Dendritic cell treated with granulocyte-macrophage colony-stimulating factor and Interleukin-4, amounts not matched to agents 40 ng/mL and 50 ng/mL, for 4 days (primary cell): ENCODE measurements around the gene KRT77.

Source experiments
- H3K27ac Mint-ChIP-seq: one replicate; pipeline ENCODE4 v1.8.0; 2022; ENCODE audit warnings: mild to moderate bottlenecking, mixed read lengths
- H3K27me3 Mint-ChIP-seq: one replicate; pipeline ENCODE4 v1.8.0; 2022; ENCODE audit warnings: mild to moderate bottlenecking, mixed read lengths
- H3K36me3 Mint-ChIP-seq: one replicate; pipeline ENCODE4 v1.8.0; 2022; ENCODE audit warnings: low read depth, mixed read lengths
- H3K4me1 Mint-ChIP-seq: one replicate; pipeline ENCODE4 v1.8.0; 2022; ENCODE audit warnings: low read depth, mixed read lengths
- H3K4me3 Mint-ChIP-seq: one replicate; pipeline ENCODE4 v1.8.0; 2022; ENCODE audit warnings: mild to moderate bottlenecking, moderate library complexity, mixed read lengths
- H3K9me3 Mint-ChIP-seq: one replicate; pipeline ENCODE4 v1.8.0; 2022; ENCODE audit warnings: mixed read lengths
- intact Hi-C: fragments of 100-400 bp; cut with micrococcal nuclease; formaldehyde crosslinking; loops from one replicate; pipeline ENCODE4 v1.15.0; 2022

KRT77 gene

DNA sequence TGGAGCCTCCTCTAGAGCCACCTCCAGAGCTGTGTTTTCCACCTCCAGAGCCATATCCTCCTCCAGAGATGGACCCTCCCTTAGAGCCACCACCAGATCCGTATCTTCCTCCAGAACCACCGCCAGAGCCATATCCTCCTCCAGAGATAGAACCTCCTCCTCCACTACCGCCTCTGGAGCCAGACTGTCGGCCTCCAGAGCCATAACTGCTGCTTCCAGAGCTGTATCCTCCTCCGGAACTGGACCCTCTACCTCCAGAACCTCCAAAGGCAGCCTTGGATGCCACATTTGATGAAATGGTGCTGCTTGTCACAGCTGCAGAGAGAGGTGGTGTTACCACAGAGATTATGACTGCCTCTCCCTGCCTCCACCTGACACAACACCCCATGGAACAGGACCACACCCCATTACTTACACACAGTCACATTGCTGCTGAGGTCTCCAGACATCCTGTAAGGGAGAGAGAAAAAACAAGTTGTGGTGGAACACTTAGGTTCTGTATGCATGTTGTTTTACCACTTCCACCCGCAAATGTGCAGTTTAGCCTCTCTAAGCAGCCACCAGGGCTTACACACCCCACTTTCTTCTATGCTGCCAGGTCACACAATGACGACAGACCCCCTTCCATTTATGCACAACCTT, 58.1 kb downstream of the KRT77 start:
- intact Hi-C loops: no loop called here
- Mint-ChIP-seq H3K9me3 (no peaks in the 10 kb centered on the region), H3K4me3 (no peak overlapping the region), H3K27ac (no peak overlapping the region), H3K4me1 (peaks cover 11% of the 10 kb centered on the region), H3K36me3 (no peaks in the 10 kb centered on the region), H3K27me3 (peaks cover 6% of the 10 kb centered on the region)

DNA sequence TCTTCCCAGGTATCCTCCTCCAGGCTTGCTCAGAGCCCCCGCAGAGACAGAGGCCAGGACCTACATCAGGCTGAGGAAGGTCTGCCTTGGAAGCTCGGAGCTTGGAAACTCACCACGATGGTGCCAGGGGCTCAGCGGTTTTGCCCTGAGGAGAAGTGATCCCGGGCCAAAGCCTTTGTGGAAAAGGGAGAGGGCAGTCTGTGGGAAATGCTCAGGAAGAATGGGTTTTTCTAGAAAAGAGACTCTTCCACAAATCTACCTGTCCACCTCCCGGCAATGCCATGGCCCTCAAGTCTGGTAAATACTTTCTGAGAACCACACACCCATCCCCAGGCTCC, 59.3 kb downstream of the KRT77 start:
- Mint-ChIP-seq H3K27me3 (peaks cover 8% of the 10 kb centered on the region), H3K9me3 (no peaks in the 10 kb centered on the region), H3K36me3 (no peaks in the 10 kb centered on the region), H3K4me3 (no peak overlapping the region), H3K27ac (no peak overlapping the region), H3K4me1 (peaks cover 11% of the 10 kb centered on the region)
- intact Hi-C loops: no loop called here

DNA sequence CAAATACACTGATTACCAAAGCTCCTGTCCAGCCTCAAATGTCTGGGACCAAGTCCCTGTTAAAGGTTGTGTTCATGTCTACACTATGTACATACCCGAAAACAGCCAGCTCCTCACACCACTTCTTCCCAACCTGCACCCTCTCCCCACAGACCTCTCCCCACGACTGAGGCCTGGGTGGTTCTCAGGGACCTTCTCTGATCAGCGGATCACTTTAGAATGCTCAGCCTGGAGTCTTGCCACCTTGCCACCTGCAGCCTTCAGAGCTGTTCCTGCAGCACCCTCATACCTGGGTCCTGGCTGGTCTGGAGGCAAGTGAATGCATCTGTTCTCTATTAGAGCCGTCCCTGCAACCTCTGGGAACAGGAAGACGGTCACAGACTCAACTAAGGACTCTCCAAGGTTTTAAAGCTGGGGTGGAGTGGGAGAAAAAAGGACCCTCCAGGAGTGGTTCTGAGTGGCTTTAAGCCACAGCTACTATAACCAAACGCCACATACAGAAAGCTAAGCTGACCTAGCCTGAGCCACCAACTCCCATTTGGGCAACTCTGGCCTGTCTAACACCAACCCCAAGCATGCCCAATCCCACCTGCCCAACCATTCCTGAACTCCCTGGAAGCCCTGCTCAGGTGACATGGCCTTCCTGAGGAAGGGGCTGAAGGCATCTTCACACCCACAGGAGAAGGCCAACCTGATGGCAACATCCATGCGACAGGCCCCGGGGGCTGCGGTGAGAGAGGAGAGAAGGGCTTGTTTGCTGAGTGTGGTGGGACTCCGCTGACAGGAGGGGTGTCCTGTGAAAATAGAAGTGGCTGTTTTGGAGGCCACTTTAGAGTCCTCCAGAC, 59.9 kb downstream of the KRT77 start:
- no peaks in the 10 kb centered on the region for H3K36me3 Mint-ChIP-seq

DNA sequence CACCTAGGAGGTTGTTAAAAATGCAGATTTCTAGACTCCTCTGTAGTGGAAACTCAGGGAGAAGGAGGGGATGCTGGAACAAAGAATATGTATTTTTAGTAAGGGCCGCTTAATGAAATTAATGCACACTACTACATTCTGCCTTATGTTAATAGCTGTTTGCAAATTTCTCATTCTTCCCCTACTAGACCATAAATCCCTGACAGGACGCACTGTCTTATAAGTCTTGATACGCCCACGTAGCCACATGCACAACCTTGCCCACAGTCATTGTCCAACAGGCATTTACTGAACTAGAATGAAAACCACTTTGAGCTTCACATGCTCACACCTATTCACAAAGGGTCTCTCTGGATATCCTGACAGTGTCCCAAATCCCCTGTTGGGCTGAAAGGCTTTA, 61.9 kb downstream of the KRT77 start:
- Mint-ChIP-seq H3K36me3 (no peaks in the 10 kb centered on the region), H3K9me3 (no peaks in the 10 kb centered on the region), H3K27ac (no peak overlapping the region), H3K4me3 (no peak overlapping the region), H3K27me3 (peaks cover 8% of the 10 kb centered on the region), H3K4me1 (peaks cover 11% of the 10 kb centered on the region)
- intact Hi-C loops: no loop called here

More for the DNA sequence above, 59.9 kb downstream of the KRT77 start:
- Mint-ChIP-seq H3K4me3 (no peak overlapping the region), H3K27ac (no peak overlapping the region), H3K4me1 (peaks cover 11% of the 10 kb centered on the region), H3K27me3 (peaks cover 8% of the 10 kb centered on the region), H3K9me3 (no peaks in the 10 kb centered on the region)
- intact Hi-C loops: no loop called here
